Stimulated activated CD8-positive, alpha-beta memory T cell treated with anti-CD3 and anti-CD28 coated beads, Interleukin-12 subunit alpha, Interleukin-12 subunit beta, amount 100 ng/mL, for 24 hours (primary cell): ENCODE results near the gene ANKRD11.

Experiments used
- DNase-seq: peaks from one replicate; pipeline ENCODE4 v3.0.0-alpha.2; 2020; ENCODE audit errors: extremely low read depth

Gene ANKRD11

GRCh38 chr16:89283449-89283848 lies 206.9 kb downstream of the ANKRD11 start:
- no peak for DNase-seq

- DNase-seq: no peak
Measured at GRCh38 chr16:89282523-89282922, 207.8 kb downstream of the ANKRD11 start.

GRCh38 chr16:89281829-89282228 lies 208.5 kb downstream of the ANKRD11 start:
- DNase-seq: no peak

- no peak for DNase-seq
Measured at GRCh38 chr16:89281189-89281577, 209.2 kb downstream of the ANKRD11 start.

GRCh38 chr16:89280546-89281188 lies 209.7 kb downstream of the ANKRD11 start:
- DNase-seq: no peak

- no peak for DNase-seq
Measured at GRCh38 chr16:89279666-89280481, 210.5 kb downstream of the ANKRD11 start.

- no peak for DNase-seq
Measured at GRCh38 chr16:89278441-89279240, 211.7 kb downstream of the ANKRD11 start.

GRCh38 chr16:89277641-89278341 lies 212.6 kb downstream of the ANKRD11 start:
- no peak for DNase-seq

GRCh38 chr16:89277049-89277448 lies 213.3 kb downstream of the ANKRD11 start:
- no peak for DNase-seq

- no peak for DNase-seq
Measured at GRCh38 chr16:89275837-89276720, 214.3 kb downstream of the ANKRD11 start.

GRCh38 chr16:89275284-89275584 lies 215.1 kb downstream of the ANKRD11 start:
- DNase-seq: no peak

GRCh38 chr16:89274561-89275283 lies 215.6 kb downstream of the ANKRD11 start:
- no peak for DNase-seq

GRCh38 chr16:89273741-89274472 lies 216.5 kb downstream of the ANKRD11 start:
- DNase-seq: no peak

GRCh38 chr16:89272631-89273030 lies 217.7 kb downstream of the ANKRD11 start:
- DNase-seq: no peak

- DNase-seq: no peak
Measured at GRCh38 chr16:89270666-89271345, 219.6 kb downstream of the ANKRD11 start.

GRCh38 chr16:89269805-89270665 lies 220.3 kb downstream of the ANKRD11 start:
- no peak for DNase-seq

- no peak for DNase-seq
Measured at GRCh38 chr16:89268987-89269735, 221.2 kb downstream of the ANKRD11 start.
